T-helper 1 cell treated with Interleukin-12 subunit alpha and Interleukin-12 subunit beta and Interleukin-4 antibody, amounts not matched to agents 30 ng/mL and 1 ng/mL, for 36 hours (primary cell): Measurements from ENCODE around the gene PCYOX1L. TPM values are rescaled to one million over a fixed set of nuclear protein-coding genes. Genes with fewer than 3 reads are reported as not detected.

ENCODE experiments used
- intact Hi-C: fragments of 100-400 bp; cut with micrococcal nuclease; formaldehyde crosslinking; loops from one replicate; pipeline ENCODE4 v1.15.1; 2024
- total RNA-seq: library from RNA; stranded (reverse); gene quantifications from 2 replicates; pipeline ENCODE4 v1.2.3, GENCODE V29; 2022

PCYOX1L gene
- 28.8 and 31.3 TPM in 2 replicates for total RNA-seq

GRCh38 chr5:149357370-149358293 lies at the start of gene PCYOX1L:
PCYOX1L (plus strand) TSS chr5:149358046; CDS start chr5:149358069, 23 bp downstream.
- intact Hi-C loops, result loop anchor here (1.0 to 5.0 kb wide), 7 partner anchors 12 to 1895 kb away; partner anchors contain the start of genes CSNK1A1, GM2A, GRPEL2 and SLC26A2

- intact Hi-C loops, result no loop called here
These were observed 48.5 kb upstream of the PCYOX1L start for GRCh38 chr5:149309354-149309753.

GRCh38 chr5:149310488-149310887 lies 47.4 kb upstream of the PCYOX1L start:
- intact Hi-C loops, result no loop called here

GRCh38 chr5:149310947-149311658 lies 46.7 kb upstream of the PCYOX1L start:
- intact Hi-C loops, result no loop called here

- intact Hi-C loops, result no loop called here
These were observed 44.5 kb upstream of the PCYOX1L start for GRCh38 chr5:149313151-149313841.

- intact Hi-C loops, result no loop called here
These were observed 43.2 kb upstream of the PCYOX1L start for GRCh38 chr5:149314571-149315111.

GRCh38 chr5:149315753-149316152 lies 42.1 kb upstream of the PCYOX1L start:
- intact Hi-C loops, result no loop called here

- intact Hi-C loops, result loop anchor here (1.0 kb wide), 6 partner anchors 28 to 247 kb away; partner anchors contain the start of gene GRPEL2
These were observed 40.4 kb upstream of the PCYOX1L start for GRCh38 chr5:149317281-149318048.

GRCh38 chr5:149319174-149319573 lies 38.7 kb upstream of the PCYOX1L start:
- intact Hi-C loops, result no loop called here

GRCh38 chr5:149320791-149321330 lies 37.0 kb upstream of the PCYOX1L start:
- intact Hi-C loops, result no loop called here

- intact Hi-C loops, result no loop called here
These were observed 35.3 kb upstream of the PCYOX1L start for GRCh38 chr5:149322518-149322917.

GRCh38 chr5:149323210-149323609 lies 34.6 kb upstream of the PCYOX1L start:
- intact Hi-C loops, result no loop called here

GRCh38 chr5:149323621-149324205 lies 34.1 kb upstream of the PCYOX1L start:
- intact Hi-C loops, result no loop called here

- intact Hi-C loops, result no loop called here
These were observed 33.2 kb upstream of the PCYOX1L start for GRCh38 chr5:149324641-149325040.

GRCh38 chr5:149325166-149325735 lies 32.6 kb upstream of the PCYOX1L start:
- intact Hi-C loops, result no loop called here

- intact Hi-C loops, result no loop called here
These were observed 32.0 kb upstream of the PCYOX1L start for GRCh38 chr5:149325894-149326293.

- intact Hi-C loops, result no loop called here
These were observed 31.2 kb upstream of the PCYOX1L start for GRCh38 chr5:149326611-149327010.

GRCh38 chr5:149328177-149328576 lies 29.7 kb upstream of the PCYOX1L start:
- intact Hi-C loops, result no loop called here

- intact Hi-C loops, result no loop called here
These were observed 24.0 kb upstream of the PCYOX1L start for GRCh38 chr5:149333711-149334443.
